HepG2 (cell line): Measurements from ENCODE around the gene CCDC93. TPM values are rescaled to one million over a fixed set of nuclear protein-coding genes. Genes with fewer than 3 reads are reported as not detected.

Experiments
- BCL6 ChIP-seq: IDR thresholded peaks from 2 replicates; pipeline ENCODE4 v1.6.1; 2016; ENCODE audit warnings: missing genetic modification reagents, missing compliant biosample characterization
- GABPA ChIP-seq, 2 experiments: IDR thresholded peaks; 2 replicates each; pipeline ENCODE4 v1.6.1; 2011 to 2016; ENCODE audit warnings: low read depth in 2 of 2, low read length in 1 of 2, missing biosample characterization in 1 of 2, missing genetic modification characterization in 1 of 2
- HES4 ChIP-seq: sonication (generic); formaldehyde crosslinking; IDR thresholded peaks from 2 replicates; pipeline ENCODE4 v1.9.0; 2021; ENCODE audit warnings: mild to moderate bottlenecking, missing genetic modification reagents, borderline replicate concordance
- HMG20B ChIP-seq: conservative IDR thresholded peaks from 2 replicates; pipeline ENCODE4 v1.6.1; 2016; ENCODE audit warnings: missing genetic modification reagents, missing compliant biosample characterization
- NCOA2 ChIP-seq: sonication (generic); formaldehyde crosslinking; IDR thresholded peaks from 2 replicates; pipeline ENCODE4 v1.8.0; 2022; ENCODE audit warnings: inconsistent platforms
- NONO ChIP-seq, 2 experiments: fragments of 450-650 bp in 1 of 2; sonication (generic) in 1 of 2; formaldehyde crosslinking in 1 of 2; IDR thresholded peaks in 1 of 2; conservative IDR thresholded peaks in 1 of 2; 2 replicates each; pipeline versions ENCODE4 v1.6.1 to v1.8.0; 2017 to 2022; ENCODE audit warnings: mild to moderate bottlenecking in 1 of 2, missing genetic modification reagents in 1 of 2, moderate library complexity in 1 of 2
- RELA ChIP-seq: sonication (generic); formaldehyde crosslinking; IDR thresholded peaks from 2 replicates; pipeline ENCODE4 v1.4.0; 2020; ENCODE audit warnings: missing genetic modification reagents
- SATB2 ChIP-seq: sonication (generic); formaldehyde crosslinking; IDR thresholded peaks from 2 replicates; pipeline ENCODE4 v1.5.0; 2020; ENCODE audit warnings: missing genetic modification reagents
- TGIF2 ChIP-seq: IDR thresholded peaks from 2 replicates; pipeline ENCODE4 v1.6.1; 2016; ENCODE audit warnings: control low read depth, missing compliant biosample characterization
- THYN1 ChIP-seq: sonication (generic); formaldehyde crosslinking; IDR thresholded peaks from 2 replicates; pipeline ENCODE4 v1.8.1; 2023; ENCODE audit warnings: low read depth, mild to moderate bottlenecking, moderate library complexity, missing genetic modification reagents, borderline replicate concordance
- TOPORS ChIP-seq: sonication (generic); formaldehyde crosslinking; IDR thresholded peaks from 2 replicates; pipeline ENCODE4 v1.8.0; 2023; ENCODE audit warnings: mild to moderate bottlenecking, missing genetic modification reagents
- ZNF180 ChIP-seq: sonication (generic); formaldehyde crosslinking; IDR thresholded peaks from 2 replicates; pipeline ENCODE4 v1.4.0; 2020; ENCODE audit warnings: low read depth, missing genetic modification reagents, borderline replicate concordance
- ZNF556 ChIP-seq: sonication (generic); formaldehyde crosslinking; IDR thresholded peaks from 2 replicates; pipeline ENCODE4 v1.4.0; 2020; ENCODE audit warnings: mild to moderate bottlenecking, missing genetic modification reagents, borderline replicate concordance
- ZNF879 ChIP-seq: sonication (generic); formaldehyde crosslinking; IDR thresholded peaks from 2 replicates; pipeline ENCODE4 v1.8.1; 2023; ENCODE audit warnings: missing genetic modification reagents
- ZSCAN12 ChIP-seq: sonication (generic); formaldehyde crosslinking; IDR thresholded peaks from 2 replicates; pipeline ENCODE4 v1.9.0; 2021; ENCODE audit warnings: mild to moderate bottlenecking, missing genetic modification reagents
- polyA plus RNA-seq, 8 experiments: library from polyadenylated mRNA; depleted of rRNA in 3 of 8; stranded (reverse) in 7 of 8; unstranded in 1 of 8; fragments of >200 nt; fragmentation: Illumina TruSeq in 4 of 8; extraction: Trizol in 4 of 8; gene quantifications; 2 replicates each; pipeline versions ENCODE4 v1.2.1 to v1.2.3, GENCODE V29; 2011 to 2016; ENCODE audit warnings: low read depth in 4 of 8, missing spikeins in 1 of 8, mixed read lengths in 1 of 8; ENCODE audit not compliant: insufficient read depth in 1 of 8
- total RNA-seq, 5 experiments: library from RNA; depleted of rRNA; stranded (reverse); fragments of >200 nt; fragmentation: Illumina TruSeq; extraction: Trizol; gene quantifications; 2 replicates each; pipeline ENCODE4 v1.2.3, GENCODE V29; 2016; ENCODE audit warnings: low read depth in 1 of 5
- TF ChIP-seq, protein P1 (sequence below): sonication (generic); formaldehyde crosslinking; IDR thresholded peaks from 2 replicates; pipeline ENCODE4 v1.8.0; 2022; ENCODE audit warnings: missing genetic modification reagents, mild to moderate bottlenecking, moderate library complexity, borderline replicate concordance
- TF ChIP-seq, protein P2 (sequence below): sonication (generic); formaldehyde crosslinking; IDR thresholded peaks from 2 replicates; pipeline ENCODE4 v1.4.0; 2020; ENCODE audit warnings: mild to moderate bottlenecking, missing genetic modification reagents
- TF ChIP-seq, protein P3 (sequence below): sonication (generic); formaldehyde crosslinking; IDR thresholded peaks from 2 replicates; pipeline ENCODE4 v1.5.1; 2020; ENCODE audit warnings: missing genetic modification reagents, mild to moderate bottlenecking, borderline replicate concordance
- TF ChIP-seq, protein P4 (sequence below): sonication (generic); formaldehyde crosslinking; IDR thresholded peaks from 2 replicates; pipeline ENCODE4 v1.4.0; 2020; ENCODE audit warnings: missing genetic modification reagents

The CCDC93 gene
- total and polyA plus RNA-seq, 2 of the 13 experiments (the other 11 are each of a cell fraction or from before 2014, with no cell fraction given) = 37.2 to 53.2 TPM

DNA sequence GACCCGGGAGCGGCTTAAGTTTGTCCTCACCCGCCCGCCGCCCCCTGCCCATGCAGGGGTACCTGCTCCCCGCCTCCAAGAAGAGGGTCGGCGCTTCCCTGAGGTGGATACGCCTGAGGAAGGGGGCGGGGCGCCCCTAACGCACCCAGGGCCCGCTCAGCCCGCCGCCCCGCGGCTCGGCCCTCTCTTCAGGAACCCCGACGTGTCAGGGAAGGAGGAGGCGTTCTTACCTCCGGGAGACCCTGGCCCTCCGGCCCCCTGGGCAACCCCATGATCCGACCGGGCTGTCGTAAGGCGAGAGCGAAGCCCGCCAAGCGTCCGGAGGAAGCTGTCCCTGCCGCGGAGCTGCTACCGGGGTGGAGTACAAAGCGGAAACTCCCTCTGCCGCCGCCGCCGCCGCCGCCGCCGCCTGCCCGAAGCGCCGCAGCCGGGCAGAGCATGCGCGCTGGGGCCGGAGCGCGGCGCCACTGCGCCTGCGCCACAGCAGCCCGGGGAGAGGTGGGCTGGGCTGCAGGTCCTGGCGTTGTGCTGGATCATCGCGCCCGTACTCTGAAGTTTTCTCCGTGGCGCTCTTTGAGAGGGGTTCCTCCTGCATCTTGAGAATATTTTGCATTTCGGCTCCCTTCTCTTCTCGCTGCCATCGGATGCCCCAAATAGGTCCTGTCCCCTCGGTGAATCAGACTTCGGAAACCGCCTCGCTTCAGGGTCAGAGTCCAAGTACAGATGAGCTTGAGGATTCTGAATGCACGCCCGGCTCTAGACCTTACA is at the start of gene CCDC93 (continued):
- TF ChIP-seq NONO (IDR thresholded peaks at IDR 0.05) (no peak), NONO (CRISPR knock-in tag; conservative IDR thresholded peaks at IDR 0.05) (no peak; the same call in none of the 2 replicates), BCL6 (CRISPR knock-in tag) (peak; percentile 25; the same call in 1 of the 2 replicates), THYN1 (CRISPR knock-in tag) (no peak), GABPA (IDR thresholded peaks at IDR 0.05; ENCODE audit: low read depth, low read length) (peak; percentile 63), GABPA (CRISPR knock-in tag; IDR thresholded peaks at IDR 0.05; ENCODE audit: low read depth) (peak; percentile 49), SATB2 (0 out of 2 replicates have a peak, but pooled peaks have one; percentile 12), TGIF2 (CRISPR knock-in tag) (no peak; the same call in 1 of the 2 replicates), RELA (CRISPR knock-in tag) (0 out of 2 replicates have a peak, but pooled peaks have one; percentile 50), ZSCAN12 (CRISPR knock-in tag) (peak; percentile 15; the same call in 1 of the 2 replicates), ZNF556 (CRISPR knock-in tag) (peak; percentile 24; the same call in 1 of the 2 replicates), TOPORS (CRISPR knock-in tag) (no peak), HES4 (CRISPR knock-in tag) (peak; percentile 54; the same call in 1 of the 2 replicates), ZNF180 (peak; percentile 38; the same call in 1 of the 2 replicates), ZNF879 (CRISPR knock-in tag) (peak; percentile 72; the same call in 1 of the 2 replicates), NCOA2 (CRISPR knock-in tag) (no peak), HMG20B (CRISPR knock-in tag) (no peak)
- TF ChIP-seq, protein P1, sequence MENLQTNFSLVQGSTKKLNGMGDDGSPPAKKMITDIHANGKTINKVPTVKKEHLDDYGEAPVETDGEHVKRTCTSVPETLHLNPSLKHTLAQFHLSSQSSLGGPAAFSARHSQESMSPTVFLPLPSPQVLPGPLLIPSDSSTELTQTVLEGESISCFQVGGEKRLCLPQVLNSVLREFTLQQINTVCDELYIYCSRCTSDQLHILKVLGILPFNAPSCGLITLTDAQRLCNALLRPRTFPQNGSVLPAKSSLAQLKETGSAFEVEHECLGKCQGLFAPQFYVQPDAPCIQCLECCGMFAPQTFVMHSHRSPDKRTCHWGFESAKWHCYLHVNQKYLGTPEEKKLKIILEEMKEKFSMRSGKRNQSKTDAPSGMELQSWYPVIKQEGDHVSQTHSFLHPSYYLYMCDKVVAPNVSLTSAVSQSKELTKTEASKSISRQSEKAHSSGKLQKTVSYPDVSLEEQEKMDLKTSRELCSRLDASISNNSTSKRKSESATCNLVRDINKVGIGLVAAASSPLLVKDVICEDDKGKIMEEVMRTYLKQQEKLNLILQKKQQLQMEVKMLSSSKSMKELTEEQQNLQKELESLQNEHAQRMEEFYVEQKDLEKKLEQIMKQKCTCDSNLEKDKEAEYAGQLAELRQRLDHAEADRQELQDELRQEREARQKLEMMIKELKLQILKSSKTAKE = no peak
- TF ChIP-seq, protein P2, sequence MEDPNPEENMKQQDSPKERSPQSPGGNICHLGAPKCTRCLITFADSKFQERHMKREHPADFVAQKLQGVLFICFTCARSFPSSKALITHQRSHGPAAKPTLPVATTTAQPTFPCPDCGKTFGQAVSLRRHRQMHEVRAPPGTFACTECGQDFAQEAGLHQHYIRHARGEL (CRISPR knock-in tag) = 0 out of 2 replicates have a peak, but pooled peaks have one; percentile 42
- TF ChIP-seq, protein P3, sequence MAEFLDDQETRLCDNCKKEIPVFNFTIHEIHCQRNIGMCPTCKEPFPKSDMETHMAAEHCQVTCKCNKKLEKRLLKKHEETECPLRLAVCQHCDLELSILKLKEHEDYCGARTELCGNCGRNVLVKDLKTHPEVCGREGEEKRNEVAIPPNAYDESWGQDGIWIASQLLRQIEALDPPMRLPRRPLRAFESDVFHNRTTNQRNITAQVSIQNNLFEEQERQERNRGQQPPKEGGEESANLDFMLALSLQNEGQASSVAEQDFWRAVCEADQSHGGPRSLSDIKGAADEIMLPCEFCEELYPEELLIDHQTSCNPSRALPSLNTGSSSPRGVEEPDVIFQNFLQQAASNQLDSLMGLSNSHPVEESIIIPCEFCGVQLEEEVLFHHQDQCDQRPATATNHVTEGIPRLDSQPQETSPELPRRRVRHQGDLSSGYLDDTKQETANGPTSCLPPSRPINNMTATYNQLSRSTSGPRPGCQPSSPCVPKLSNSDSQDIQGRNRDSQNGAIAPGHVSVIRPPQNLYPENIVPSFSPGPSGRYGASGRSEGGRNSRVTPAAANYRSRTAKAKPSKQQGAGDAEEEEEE = no peak
- TF ChIP-seq, protein P4, sequence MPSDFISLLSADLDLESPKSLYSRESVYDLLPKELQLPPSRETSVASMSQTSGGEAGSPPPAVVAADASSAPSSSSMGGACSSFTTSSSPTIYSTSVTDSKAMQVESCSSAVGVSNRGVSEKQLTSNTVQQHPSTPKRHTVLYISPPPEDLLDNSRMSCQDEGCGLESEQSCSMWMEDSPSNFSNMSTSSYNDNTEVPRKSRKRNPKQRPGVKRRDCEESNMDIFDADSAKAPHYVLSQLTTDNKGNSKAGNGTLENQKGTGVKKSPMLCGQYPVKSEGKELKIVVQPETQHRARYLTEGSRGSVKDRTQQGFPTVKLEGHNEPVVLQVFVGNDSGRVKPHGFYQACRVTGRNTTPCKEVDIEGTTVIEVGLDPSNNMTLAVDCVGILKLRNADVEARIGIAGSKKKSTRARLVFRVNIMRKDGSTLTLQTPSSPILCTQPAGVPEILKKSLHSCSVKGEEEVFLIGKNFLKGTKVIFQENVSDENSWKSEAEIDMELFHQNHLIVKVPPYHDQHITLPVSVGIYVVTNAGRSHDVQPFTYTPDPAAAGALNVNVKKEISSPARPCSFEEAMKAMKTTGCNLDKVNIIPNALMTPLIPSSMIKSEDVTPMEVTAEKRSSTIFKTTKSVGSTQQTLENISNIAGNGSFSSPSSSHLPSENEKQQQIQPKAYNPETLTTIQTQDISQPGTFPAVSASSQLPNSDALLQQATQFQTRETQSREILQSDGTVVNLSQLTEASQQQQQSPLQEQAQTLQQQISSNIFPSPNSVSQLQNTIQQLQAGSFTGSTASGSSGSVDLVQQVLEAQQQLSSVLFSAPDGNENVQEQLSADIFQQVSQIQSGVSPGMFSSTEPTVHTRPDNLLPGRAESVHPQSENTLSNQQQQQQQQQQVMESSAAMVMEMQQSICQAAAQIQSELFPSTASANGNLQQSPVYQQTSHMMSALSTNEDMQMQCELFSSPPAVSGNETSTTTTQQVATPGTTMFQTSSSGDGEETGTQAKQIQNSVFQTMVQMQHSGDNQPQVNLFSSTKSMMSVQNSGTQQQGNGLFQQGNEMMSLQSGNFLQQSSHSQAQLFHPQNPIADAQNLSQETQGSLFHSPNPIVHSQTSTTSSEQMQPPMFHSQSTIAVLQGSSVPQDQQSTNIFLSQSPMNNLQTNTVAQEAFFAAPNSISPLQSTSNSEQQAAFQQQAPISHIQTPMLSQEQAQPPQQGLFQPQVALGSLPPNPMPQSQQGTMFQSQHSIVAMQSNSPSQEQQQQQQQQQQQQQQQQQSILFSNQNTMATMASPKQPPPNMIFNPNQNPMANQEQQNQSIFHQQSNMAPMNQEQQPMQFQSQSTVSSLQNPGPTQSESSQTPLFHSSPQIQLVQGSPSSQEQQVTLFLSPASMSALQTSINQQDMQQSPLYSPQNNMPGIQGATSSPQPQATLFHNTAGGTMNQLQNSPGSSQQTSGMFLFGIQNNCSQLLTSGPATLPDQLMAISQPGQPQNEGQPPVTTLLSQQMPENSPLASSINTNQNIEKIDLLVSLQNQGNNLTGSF (CRISPR knock-in tag) = peak; percentile 59; the same call in 1 of the 2 replicates
